H1 (cell line): ENCODE data around the gene UNC13C. TPM values are rescaled to one million over a fixed set of nuclear protein-coding genes. Genes with fewer than 3 reads are reported as not detected.

ENCODE experiments used
- CTCF ChIA-PET: fragments of 300-600 bp; sonication (Branson Sonifier 250); formaldehyde crosslinking; loops from one replicate; lab custom pipeline; 2021; ENCODE audit not compliant: partially characterized antibody; lab: Charles Lee
- POLR2A ChIA-PET: fragments of 300-600 bp; sonication (Branson Sonifier 250); formaldehyde crosslinking; loops from one replicate; lab custom pipeline; 2021; ENCODE audit warnings: inconsistent platforms; ENCODE audit not compliant: partially characterized antibody; lab: Charles Lee
- DNase-seq, 2 experiments: peaks; one replicate each; pipeline versions ENCODE4 v3.0.0 to v3.0.0-alpha.2; 2010 to 2022; ENCODE audit warnings: low spot score in 2 of 2, low read depth in 1 of 2, mixed read lengths in 1 of 2
- FAIRE-seq: peaks from 2 replicates; lab custom pipeline; 2011; peaks lifted over from hg19 to GRCh38; lab: Jason Lieb, UNC
- H2AFZ ChIP-seq: 2 replicates; pipeline ENCODE4 v1.8.1; 2012; ENCODE audit warnings: low read length, inconsistent platforms
- H2AK5ac ChIP-seq: 2 replicates; pipeline ENCODE4 v1.6.1; 2013; ENCODE audit warnings: low read depth, low read length
- H2BK120ac ChIP-seq: replicated peaks from 2 replicates; pipeline ENCODE3; 2013; ENCODE audit warnings: low read depth, low read length, inconsistent platforms
- H2BK12ac ChIP-seq: 2 replicates; pipeline ENCODE4 v1.6.1; 2013; ENCODE audit warnings: low read depth, low read length
- H2BK15ac ChIP-seq: 2 replicates; pipeline ENCODE4 v1.6.1; 2013; ENCODE audit warnings: low read length
- H2BK20ac ChIP-seq: 2 replicates; pipeline ENCODE4 v1.6.1; 2013; ENCODE audit warnings: low read length
- H2BK5ac ChIP-seq: 2 replicates; pipeline ENCODE4 v1.6.1; 2013; ENCODE audit warnings: low read depth, low read length
- H3K14ac ChIP-seq: 2 replicates; pipeline ENCODE4 v1.6.1; 2013; ENCODE audit warnings: inconsistent platforms; ENCODE audit not compliant: insufficient read length
- H3K18ac ChIP-seq: 2 replicates; pipeline ENCODE4 v1.6.1; 2013; ENCODE audit warnings: low read length; ENCODE audit errors: extremely low read depth
- H3K23ac ChIP-seq: 2 replicates; pipeline ENCODE4 v1.6.1; 2013; ENCODE audit warnings: inconsistent platforms; ENCODE audit not compliant: insufficient read length
- H3K23me2 ChIP-seq: 2 replicates; pipeline ENCODE4 v1.6.1; 2013; ENCODE audit warnings: low read depth, low read length
- H3K27ac ChIP-seq: 2 replicates; pipeline ENCODE4 v1.6.1; 2011; ENCODE audit warnings: low read depth, low read length, inconsistent platforms
- H3K27me3 ChIP-seq, 4 experiments: replicated peaks in 1 of 4; 1 replicate in 1 of 4; 2 replicates in 3 of 4; pipeline versions ENCODE4 v1.6.1 to v1.8.1; 2011 to 2013; ENCODE audit warnings: low read length in 3 of 4, mild to moderate bottlenecking in 3 of 4, inconsistent platforms in 2 of 4, mixed read lengths in 2 of 4, moderate library complexity in 1 of 4; ENCODE audit not compliant: control insufficient read depth in 3 of 4, insufficient read depth in 3 of 4; ENCODE audit errors: extremely low read depth in 1 of 4
- H3K36me3 ChIP-seq, 4 experiments: 2 replicates each; pipeline versions ENCODE4 v1.6.1 to v1.8.1; 2011 to 2013; ENCODE audit warnings: mild to moderate bottlenecking in 4 of 4, low read length in 3 of 4, moderate library complexity in 2 of 4, control low read depth in 1 of 4, inconsistent platforms in 1 of 4; ENCODE audit not compliant: insufficient read depth in 4 of 4, control insufficient read depth in 2 of 4
- H3K4ac ChIP-seq: replicated peaks from 2 replicates; pipeline ENCODE3; 2013; ENCODE audit warnings: low read length, low read depth, mixed read lengths, inconsistent platforms; ENCODE audit not compliant: insufficient read length
- H3K4me1 ChIP-seq, 4 experiments: replicated peaks in 1 of 4; 1 replicate in 1 of 4; 2 replicates in 3 of 4; pipeline versions ENCODE4 v1.6.1 to v1.8.1; 2011 to 2013; ENCODE audit warnings: low read length in 3 of 4, inconsistent platforms in 2 of 4, mixed read lengths in 1 of 4; ENCODE audit not compliant: insufficient read depth in 4 of 4, control insufficient read depth in 3 of 4
- H3K4me2 ChIP-seq, 2 experiments: 2 replicates each; pipeline versions ENCODE4 v1.6.1 to v1.8.1; 2011 to 2013; ENCODE audit warnings: low read depth in 2 of 2, low read length in 2 of 2, control low read depth in 1 of 2, inconsistent platforms in 1 of 2, mild to moderate bottlenecking in 1 of 2; ENCODE audit not compliant: insufficient read depth in 1 of 2
- H3K4me3 ChIP-seq, 4 experiments: fragments of 200-600, 300-600 bp in 1 of 4; sonication (generic), shearing (Covaris generic), sonication (Bioruptor Twin) in 1 of 4; 2 replicates each; pipeline versions ENCODE4 v1.5.1 to v1.8.1; 2011 to 2016; ENCODE audit warnings: low read length in 4 of 4, low read depth in 3 of 4, control low read depth in 2 of 4, inconsistent platforms in 2 of 4, mild to moderate bottlenecking in 2 of 4, mixed read lengths in 1 of 4, moderate library complexity in 1 of 4; ENCODE audit not compliant: insufficient read depth in 2 of 4; ENCODE audit errors: extremely low read depth in 1 of 4
- H3K56ac ChIP-seq: replicated peaks from 2 replicates; pipeline ENCODE3; 2013; ENCODE audit warnings: low read depth, mild to moderate bottlenecking, mixed read lengths, low read length, inconsistent platforms; ENCODE audit not compliant: insufficient read length
- H3K79me1 ChIP-seq: 2 replicates; pipeline ENCODE4 v1.6.1; 2013; ENCODE audit warnings: low read depth, low read length, control low read depth
- H3K79me2 ChIP-seq, 2 experiments: 2 replicates each; pipeline versions ENCODE4 v1.6.1 to v1.8.1; 2012 to 2013; ENCODE audit warnings: low read length in 2 of 2, mild to moderate bottlenecking in 2 of 2, inconsistent platforms in 1 of 2; ENCODE audit not compliant: insufficient read depth in 2 of 2, control insufficient read depth in 1 of 2
- H3K9ac ChIP-seq, 4 experiments: replicated peaks in 1 of 4; 1 replicate in 1 of 4; 2 replicates in 3 of 4; pipeline versions ENCODE4 v1.6.1 to v1.8.1; 2011 to 2013; ENCODE audit warnings: low read depth in 3 of 4, low read length in 3 of 4, control low read depth in 2 of 4, mild to moderate bottlenecking in 2 of 4, moderate library complexity in 2 of 4, inconsistent platforms in 1 of 4; ENCODE audit errors: extremely low read depth in 1 of 4
- H3K9me3 ChIP-seq, 2 experiments: 2 replicates each; pipeline versions ENCODE4 v1.6.1 to v1.8.1; 2012 to 2013; ENCODE audit warnings: mild to moderate bottlenecking in 2 of 2, moderate library complexity in 2 of 2, control low read depth in 1 of 2, inconsistent platforms in 1 of 2, low read depth in 1 of 2, low read length in 1 of 2, mixed read lengths in 1 of 2; ENCODE audit not compliant: insufficient read depth in 2 of 2
- H4K20me1 ChIP-seq, 2 experiments: replicated peaks in 1 of 2; 2 replicates each; pipeline versions ENCODE3 to v1.8.1; 2011 to 2013; ENCODE audit warnings: inconsistent platforms in 2 of 2, low read length in 2 of 2, mild to moderate bottlenecking in 1 of 2; ENCODE audit not compliant: insufficient read depth in 2 of 2, control insufficient read depth in 1 of 2
- H4K5ac ChIP-seq: 2 replicates; pipeline ENCODE4 v1.6.1; 2013; ENCODE audit warnings: low read length, low read depth, mixed read lengths, inconsistent platforms; ENCODE audit not compliant: insufficient read length
- H4K8ac ChIP-seq: 2 replicates; pipeline ENCODE4 v1.8.0; 2013; ENCODE audit warnings: mild to moderate bottlenecking, moderate library complexity, low read length, inconsistent platforms; ENCODE audit not compliant: insufficient read depth; ENCODE audit errors: extremely low read depth
- H4K91ac ChIP-seq: replicated peaks from 2 replicates; pipeline ENCODE3; 2013; ENCODE audit warnings: low read length, mixed read lengths, inconsistent platforms; ENCODE audit not compliant: insufficient read length
- ASH2L ChIP-seq: fragments of 200-600, 300-600 bp; sonication (generic); IDR thresholded peaks from one replicate; pipeline ENCODE4 v1.7.1; 2017; ENCODE audit warnings: low read length
- BCL11A ChIP-seq, 2 experiments: IDR thresholded peaks; one replicate each; pipeline ENCODE4 v1.6.1; 2011; ENCODE audit warnings: low read depth in 2 of 2, low read length in 2 of 2, mild to moderate bottlenecking in 2 of 2
- GABPA ChIP-seq: IDR thresholded peaks from 2 replicates; pipeline ENCODE4 v1.6.1; 2011; ENCODE audit warnings: mild to moderate bottlenecking, low read length, moderate library complexity, borderline replicate concordance; ENCODE audit not compliant: insufficient read depth
- HDAC2 ChIP-seq, 2 experiments: fragments of 300-600 bp in 1 of 2; sonication (generic) in 1 of 2; IDR thresholded peaks; 2 replicates each; pipeline ENCODE4 v1.6.1; 2011 to 2012; ENCODE audit warnings: low read depth in 2 of 2, low read length in 2 of 2, mild to moderate bottlenecking in 2 of 2, moderate library complexity in 2 of 2, borderline replicate concordance in 1 of 2, inconsistent platforms in 1 of 2
- JUN ChIP-seq: IDR thresholded peaks from 2 replicates; pipeline ENCODE4 v1.6.1; 2011; ENCODE audit warnings: low read depth, mild to moderate bottlenecking, improper control_type of control experiment, low read length
- JUND ChIP-seq: IDR thresholded peaks from 2 replicates; pipeline ENCODE4 v1.6.1; 2011; ENCODE audit warnings: mild to moderate bottlenecking, improper control_type of control experiment, low read length
- KDM4A ChIP-seq: IDR thresholded peaks from one replicate; pipeline ENCODE4 v1.7.1; 2012; ENCODE audit warnings: low read depth, mild to moderate bottlenecking, moderate library complexity, low read length, inconsistent platforms; ENCODE audit not compliant: severe bottlenecking
- NANOG ChIP-seq: IDR thresholded peaks from 2 replicates; pipeline ENCODE4 v1.6.1; 2011; ENCODE audit warnings: low read length, low read depth, mild to moderate bottlenecking, inconsistent platforms; ENCODE audit not compliant: insufficient read depth, poor library complexity, severe bottlenecking
- PHF8 ChIP-seq: fragments of 200-600 bp; sonication (generic); conservative IDR thresholded peaks from 2 replicates; pipeline ENCODE4 v1.7.1; 2012; ENCODE audit warnings: low read depth, mild to moderate bottlenecking, inconsistent platforms, low read length, moderate library complexity
- RAD21 ChIP-seq, 2 experiments: IDR thresholded peaks in 1 of 2; conservative IDR thresholded peaks in 1 of 2; 2 replicates each; pipeline ENCODE4 v1.6.1; 2011; ENCODE audit warnings: low read depth in 2 of 2, low read length in 2 of 2, improper control_type of control experiment in 1 of 2, inconsistent platforms in 1 of 2, mild to moderate bottlenecking in 1 of 2, moderate library complexity in 1 of 2
- SAP30 ChIP-seq: fragments of 300-600 bp; sonication (generic); IDR thresholded peaks from 2 replicates; pipeline ENCODE4 v1.7.1; 2012; ENCODE audit warnings: low read length, moderate library complexity, mild to moderate bottlenecking, inconsistent platforms; ENCODE audit not compliant: insufficient read depth, insufficient replicate concordance
- SIX5 ChIP-seq: IDR thresholded peaks from 2 replicates; pipeline ENCODE4 v1.6.1; 2011; ENCODE audit warnings: mild to moderate bottlenecking, low read depth, low read length
- TBP ChIP-seq: IDR thresholded peaks from 2 replicates; pipeline ENCODE4 v1.6.1; 2011; ENCODE audit warnings: low read depth, low read length, improper control_type of control experiment
- ZNF274 ChIP-seq: IDR thresholded peaks from 2 replicates; pipeline ENCODE4 v1.7.0; 2012; ENCODE audit warnings: low read length, borderline replicate concordance; ENCODE audit errors: extremely low read depth
- WGBS, 2 experiments: shearing (Covaris generic) in 1 of 2; methylation state at CpG; one replicate each; pipeline versions ENCODE4 v1.1.6 to v1.1.7; 2013 to 2015; ENCODE audit warnings: low lambda C conversion rate in 2 of 2, mixed read lengths in 2 of 2, inconsistent platforms in 1 of 2, low coverage in 1 of 2, missing lambda C conversion rate in 1 of 2; ENCODE audit not compliant: insufficient replicate concordance in 2 of 2, insufficient coverage in 1 of 2, insufficient read length in 1 of 2; ENCODE audit errors: extremely low coverage in 1 of 2, missing lambda C conversion rate in 1 of 2; 5-methylcytosine and 5-hydroxymethylcytosine counted together
- polyA plus RNA-seq, 7 experiments: library from polyadenylated mRNA; depleted of rRNA in 3 of 7; stranded (reverse) in 5 of 7; unstranded in 2 of 7; fragments of >200 nt in 5 of 7; fragments of 200-250 nt in 2 of 7; gene quantifications; 1 replicate in 5 of 7; 2 replicates in 1 of 7; 4 replicates in 1 of 7; pipeline versions ENCODE4 v1.2.1 to v1.2.3, GENCODE V29; 2011 to 2013; ENCODE audit warnings: missing spikeins in 2 of 7, mixed read lengths in 2 of 7
- total RNA-seq: library from RNA; stranded (reverse); fragmentation: NEBNext Ultra II Directional; extraction: Animal tissue kit (Norgen Biotek cat#: 25700); gene quantifications from 2 replicates; pipeline ENCODE4 v1.2.1, GENCODE V29; 2021

Gene UNC13C
- total and polyA plus RNA-seq, 2 of the 8 experiments (the other 6 are each of a cell fraction or from before 2014, with no cell fraction given), result 0.02 to 0.13 TPM

GRCh38 chr15:54045397-54045796, 67.2 kb downstream of the UNC13C start:
- H3K79me2 ChIP-seq, result no peaks in the 10 kb centered on the region
- no peaks in the 10 kb centered on the region for H3K4me1 ChIP-seq
- H2AFZ ChIP-seq, result no peak overlapping the region
- H3K36me3 ChIP-seq, result no peaks in the 10 kb centered on the region
- no peak overlapping the region for H3K4ac ChIP-seq
- H3K27me3 ChIP-seq, result no peaks in the 10 kb centered on the region
- no peak overlapping the region for H3K4me2 ChIP-seq
- H3K23me2 ChIP-seq, result no peaks in the 10 kb centered on the region
- H4K5ac ChIP-seq, result no peak overlapping the region
- no peak overlapping the region for H3K56ac ChIP-seq
- POLR2A ChIA-PET, result no interaction called here
- no peak overlapping the region for H2BK12ac ChIP-seq
- no peak overlapping the region for H2BK15ac ChIP-seq
- no peak overlapping the region for H4K8ac ChIP-seq
- H4K20me1 ChIP-seq, result no peaks in the 10 kb centered on the region
- H3K27ac ChIP-seq, result no peak overlapping the region
- no peak overlapping the region for H2BK5ac ChIP-seq
- no peak for FAIRE-seq
- no peak overlapping the region for H2BK120ac ChIP-seq
- no peak overlapping the region for H2BK20ac ChIP-seq
- no peak overlapping the region for H3K23ac ChIP-seq
- H2AK5ac ChIP-seq, result no peak overlapping the region
- H3K18ac ChIP-seq, result no peak overlapping the region
- H4K91ac ChIP-seq, result no peak overlapping the region
- peaks cover 16 to 27% of the 10 kb centered on the region in 2 experiments; a peak in 2 of 4 replicates for H3K9me3 ChIP-seq
- no peak for DNase-seq
- H3K9ac ChIP-seq, result no peak overlapping the region
- CTCF ChIA-PET, result no interaction called here
- H3K4me3 ChIP-seq, result no peak overlapping the region
- no peaks in the 10 kb centered on the region for H3K79me1 ChIP-seq
- H3K14ac ChIP-seq, result no peak overlapping the region
- whole genome bisulfite sequencing, 2 experiments, result 71% methylated on average over 2 of the region's 2 CpGs; no CpG with 5 or more reads in 1 of the 2 experiments
- no peak for TF ChIP-seq SAP30
- TF ChIP-seq HDAC2 (IDR thresholded peaks at IDR 0.05; ENCODE audit: borderline replicate concordance in 1 of 2, low read depth in 2 of 2, low read length in 2 of 2), result no peak
- no peak for TF ChIP-seq JUND
- TF ChIP-seq ZNF274, result no peak
- TF ChIP-seq BCL11A (IDR thresholded peaks at IDR 0.05; ENCODE audit: low read depth in 2 of 2, low read length in 2 of 2), result no peak
- no peak for TF ChIP-seq RAD21 (IDR thresholded peaks at IDR 0.05 in 1 of 2, conservative IDR thresholded peaks at IDR 0.05 in 1 of 2; ENCODE audit: low read depth in 2 of 2, low read length in 2 of 2)
- no peak for TF ChIP-seq GABPA
- no peak for TF ChIP-seq KDM4A
- no peak for TF ChIP-seq PHF8
- TF ChIP-seq NANOG, result no peak
- TF ChIP-seq SIX5, result no peak
- TF ChIP-seq JUN, result no peak
- TF ChIP-seq ASH2L, result no peak
- TF ChIP-seq TBP, result no peak
